H1 (cell line): ENCODE measurements around the gene ATG5. TPM values are rescaled to one million over a fixed set of nuclear protein-coding genes. Genes with fewer than 3 reads are reported as not detected.

Experiments
- CTCF ChIA-PET: fragments of 300-600 bp; sonication (Branson Sonifier 250); formaldehyde crosslinking; loops from one replicate; lab custom pipeline; 2021; ENCODE audit not compliant: partially characterized antibody; lab: Charles Lee
- POLR2A ChIA-PET: fragments of 300-600 bp; sonication (Branson Sonifier 250); formaldehyde crosslinking; loops from one replicate; lab custom pipeline; 2021; ENCODE audit warnings: inconsistent platforms; ENCODE audit not compliant: partially characterized antibody; lab: Charles Lee
- DNase-seq, 2 experiments: peaks; one replicate each; pipeline versions ENCODE4 v3.0.0 to v3.0.0-alpha.2; 2010 to 2022; ENCODE audit warnings: low spot score in 2 of 2, low read depth in 1 of 2, mixed read lengths in 1 of 2
- FAIRE-seq: peaks from 2 replicates; lab custom pipeline; 2011; peaks lifted over from hg19 to GRCh38; lab: Jason Lieb, UNC
- H2AFZ ChIP-seq: 2 replicates; pipeline ENCODE4 v1.8.1; 2012; ENCODE audit warnings: low read length, inconsistent platforms
- H2AK5ac ChIP-seq: 2 replicates; pipeline ENCODE4 v1.6.1; 2013; ENCODE audit warnings: low read depth, low read length
- H2BK120ac ChIP-seq: replicated peaks from 2 replicates; pipeline ENCODE3; 2013; ENCODE audit warnings: low read depth, low read length, inconsistent platforms
- H2BK12ac ChIP-seq: 2 replicates; pipeline ENCODE4 v1.6.1; 2013; ENCODE audit warnings: low read depth, low read length
- H2BK15ac ChIP-seq: 2 replicates; pipeline ENCODE4 v1.6.1; 2013; ENCODE audit warnings: low read length
- H2BK20ac ChIP-seq: 2 replicates; pipeline ENCODE4 v1.6.1; 2013; ENCODE audit warnings: low read length
- H2BK5ac ChIP-seq: 2 replicates; pipeline ENCODE4 v1.6.1; 2013; ENCODE audit warnings: low read depth, low read length
- H3K14ac ChIP-seq: 2 replicates; pipeline ENCODE4 v1.6.1; 2013; ENCODE audit warnings: inconsistent platforms; ENCODE audit not compliant: insufficient read length
- H3K18ac ChIP-seq: 2 replicates; pipeline ENCODE4 v1.6.1; 2013; ENCODE audit warnings: low read length; ENCODE audit errors: extremely low read depth
- H3K23ac ChIP-seq: 2 replicates; pipeline ENCODE4 v1.6.1; 2013; ENCODE audit warnings: inconsistent platforms; ENCODE audit not compliant: insufficient read length
- H3K23me2 ChIP-seq: 2 replicates; pipeline ENCODE4 v1.6.1; 2013; ENCODE audit warnings: low read depth, low read length
- H3K27ac ChIP-seq: 2 replicates; pipeline ENCODE4 v1.6.1; 2011; ENCODE audit warnings: low read depth, low read length, inconsistent platforms
- H3K27me3 ChIP-seq, 4 experiments: replicated peaks in 1 of 4; 1 replicate in 1 of 4; 2 replicates in 3 of 4; pipeline versions ENCODE4 v1.6.1 to v1.8.1; 2011 to 2013; ENCODE audit warnings: low read length in 3 of 4, mild to moderate bottlenecking in 3 of 4, inconsistent platforms in 2 of 4, mixed read lengths in 2 of 4, moderate library complexity in 1 of 4; ENCODE audit not compliant: control insufficient read depth in 3 of 4, insufficient read depth in 3 of 4; ENCODE audit errors: extremely low read depth in 1 of 4
- H3K36me3 ChIP-seq, 4 experiments: 2 replicates each; pipeline versions ENCODE4 v1.6.1 to v1.8.1; 2011 to 2013; ENCODE audit warnings: mild to moderate bottlenecking in 4 of 4, low read length in 3 of 4, moderate library complexity in 2 of 4, control low read depth in 1 of 4, inconsistent platforms in 1 of 4; ENCODE audit not compliant: insufficient read depth in 4 of 4, control insufficient read depth in 2 of 4
- H3K4ac ChIP-seq: replicated peaks from 2 replicates; pipeline ENCODE3; 2013; ENCODE audit warnings: low read length, low read depth, mixed read lengths, inconsistent platforms; ENCODE audit not compliant: insufficient read length
- H3K4me1 ChIP-seq, 4 experiments: replicated peaks in 1 of 4; 1 replicate in 1 of 4; 2 replicates in 3 of 4; pipeline versions ENCODE4 v1.6.1 to v1.8.1; 2011 to 2013; ENCODE audit warnings: low read length in 3 of 4, inconsistent platforms in 2 of 4, mixed read lengths in 1 of 4; ENCODE audit not compliant: insufficient read depth in 4 of 4, control insufficient read depth in 3 of 4
- H3K4me2 ChIP-seq, 2 experiments: 2 replicates each; pipeline versions ENCODE4 v1.6.1 to v1.8.1; 2011 to 2013; ENCODE audit warnings: low read depth in 2 of 2, low read length in 2 of 2, control low read depth in 1 of 2, inconsistent platforms in 1 of 2, mild to moderate bottlenecking in 1 of 2; ENCODE audit not compliant: insufficient read depth in 1 of 2
- H3K4me3 ChIP-seq, 4 experiments: fragments of 200-600, 300-600 bp in 1 of 4; sonication (generic), shearing (Covaris generic), sonication (Bioruptor Twin) in 1 of 4; 2 replicates each; pipeline versions ENCODE4 v1.5.1 to v1.8.1; 2011 to 2016; ENCODE audit warnings: low read length in 4 of 4, low read depth in 3 of 4, control low read depth in 2 of 4, inconsistent platforms in 2 of 4, mild to moderate bottlenecking in 2 of 4, mixed read lengths in 1 of 4, moderate library complexity in 1 of 4; ENCODE audit not compliant: insufficient read depth in 2 of 4; ENCODE audit errors: extremely low read depth in 1 of 4
- H3K56ac ChIP-seq: replicated peaks from 2 replicates; pipeline ENCODE3; 2013; ENCODE audit warnings: low read depth, mild to moderate bottlenecking, mixed read lengths, low read length, inconsistent platforms; ENCODE audit not compliant: insufficient read length
- H3K79me1 ChIP-seq: 2 replicates; pipeline ENCODE4 v1.6.1; 2013; ENCODE audit warnings: low read depth, low read length, control low read depth
- H3K79me2 ChIP-seq, 2 experiments: 2 replicates each; pipeline versions ENCODE4 v1.6.1 to v1.8.1; 2012 to 2013; ENCODE audit warnings: low read length in 2 of 2, mild to moderate bottlenecking in 2 of 2, inconsistent platforms in 1 of 2; ENCODE audit not compliant: insufficient read depth in 2 of 2, control insufficient read depth in 1 of 2
- H3K9ac ChIP-seq, 4 experiments: replicated peaks in 1 of 4; 1 replicate in 1 of 4; 2 replicates in 3 of 4; pipeline versions ENCODE4 v1.6.1 to v1.8.1; 2011 to 2013; ENCODE audit warnings: low read depth in 3 of 4, low read length in 3 of 4, control low read depth in 2 of 4, mild to moderate bottlenecking in 2 of 4, moderate library complexity in 2 of 4, inconsistent platforms in 1 of 4; ENCODE audit errors: extremely low read depth in 1 of 4
- H3K9me3 ChIP-seq, 2 experiments: 2 replicates each; pipeline versions ENCODE4 v1.6.1 to v1.8.1; 2012 to 2013; ENCODE audit warnings: mild to moderate bottlenecking in 2 of 2, moderate library complexity in 2 of 2, control low read depth in 1 of 2, inconsistent platforms in 1 of 2, low read depth in 1 of 2, low read length in 1 of 2, mixed read lengths in 1 of 2; ENCODE audit not compliant: insufficient read depth in 2 of 2
- H4K20me1 ChIP-seq, 2 experiments: replicated peaks in 1 of 2; 2 replicates each; pipeline versions ENCODE3 to v1.8.1; 2011 to 2013; ENCODE audit warnings: inconsistent platforms in 2 of 2, low read length in 2 of 2, mild to moderate bottlenecking in 1 of 2; ENCODE audit not compliant: insufficient read depth in 2 of 2, control insufficient read depth in 1 of 2
- H4K5ac ChIP-seq: 2 replicates; pipeline ENCODE4 v1.6.1; 2013; ENCODE audit warnings: low read length, low read depth, mixed read lengths, inconsistent platforms; ENCODE audit not compliant: insufficient read length
- H4K8ac ChIP-seq: 2 replicates; pipeline ENCODE4 v1.8.0; 2013; ENCODE audit warnings: mild to moderate bottlenecking, moderate library complexity, low read length, inconsistent platforms; ENCODE audit not compliant: insufficient read depth; ENCODE audit errors: extremely low read depth
- H4K91ac ChIP-seq: replicated peaks from 2 replicates; pipeline ENCODE3; 2013; ENCODE audit warnings: low read length, mixed read lengths, inconsistent platforms; ENCODE audit not compliant: insufficient read length
- ASH2L ChIP-seq: fragments of 200-600, 300-600 bp; sonication (generic); IDR thresholded peaks from one replicate; pipeline ENCODE4 v1.7.1; 2017; ENCODE audit warnings: low read length
- BACH1 ChIP-seq: IDR thresholded peaks from 2 replicates; pipeline ENCODE4 v1.6.1; 2012; ENCODE audit warnings: low read length, improper control_type of control experiment
- CEBPB ChIP-seq: IDR thresholded peaks from 2 replicates; pipeline ENCODE4 v1.6.1; 2012; ENCODE audit warnings: low read depth, low read length
- CHD2 ChIP-seq: IDR thresholded peaks from 2 replicates; pipeline ENCODE4 v1.6.1; 2012; ENCODE audit warnings: low read length, improper control_type of control experiment
- GABPA ChIP-seq: IDR thresholded peaks from 2 replicates; pipeline ENCODE4 v1.6.1; 2011; ENCODE audit warnings: mild to moderate bottlenecking, low read length, moderate library complexity, borderline replicate concordance; ENCODE audit not compliant: insufficient read depth
- KDM5A ChIP-seq: fragments of 200-600 bp; IDR thresholded peaks from 2 replicates; pipeline ENCODE4 v1.7.1; 2012; ENCODE audit warnings: mild to moderate bottlenecking, low read length, inconsistent platforms, mixed read lengths
- RNF2 ChIP-seq: fragments of 200-900, 300-1000 bp; sonication (generic); IDR thresholded peaks from 2 replicates; pipeline ENCODE4 v1.7.1; 2016; ENCODE audit warnings: borderline replicate concordance, low read depth, mild to moderate bottlenecking, antibody characterized with exemption, low read length; ENCODE audit not compliant: poor library complexity, severe bottlenecking; ENCODE audit errors: missing control alignments
- SIN3A ChIP-seq, 2 experiments: IDR thresholded peaks in 1 of 2; conservative IDR thresholded peaks in 1 of 2; 2 replicates each; pipeline ENCODE4 v1.6.1; 2011 to 2012; ENCODE audit warnings: low read length in 2 of 2, improper control_type of control experiment in 1 of 2, low read depth in 1 of 2, mild to moderate bottlenecking in 1 of 2
- YY1 ChIP-seq: IDR thresholded peaks from 2 replicates; pipeline ENCODE4 v1.6.1; 2011; ENCODE audit warnings: low read depth, mild to moderate bottlenecking, low read length
- WGBS, 2 experiments: shearing (Covaris generic) in 1 of 2; methylation state at CpG; one replicate each; pipeline versions ENCODE4 v1.1.6 to v1.1.7; 2013 to 2015; ENCODE audit warnings: low lambda C conversion rate in 2 of 2, mixed read lengths in 2 of 2, inconsistent platforms in 1 of 2, low coverage in 1 of 2, missing lambda C conversion rate in 1 of 2; ENCODE audit not compliant: insufficient replicate concordance in 2 of 2, insufficient coverage in 1 of 2, insufficient read length in 1 of 2; ENCODE audit errors: extremely low coverage in 1 of 2, missing lambda C conversion rate in 1 of 2; 5-methylcytosine and 5-hydroxymethylcytosine counted together
- polyA plus RNA-seq, 7 experiments: library from polyadenylated mRNA; depleted of rRNA in 3 of 7; stranded (reverse) in 5 of 7; unstranded in 2 of 7; fragments of >200 nt in 5 of 7; fragments of 200-250 nt in 2 of 7; gene quantifications; 1 replicate in 5 of 7; 2 replicates in 1 of 7; 4 replicates in 1 of 7; pipeline versions ENCODE4 v1.2.1 to v1.2.3, GENCODE V29; 2011 to 2013; ENCODE audit warnings: missing spikeins in 2 of 7, mixed read lengths in 2 of 7
- total RNA-seq: library from RNA; stranded (reverse); fragmentation: NEBNext Ultra II Directional; extraction: Animal tissue kit (Norgen Biotek cat#: 25700); gene quantifications from 2 replicates; pipeline ENCODE4 v1.2.1, GENCODE V29; 2021
- TF ChIP-seq, protein P1 (sequence below): IDR thresholded peaks from 2 replicates; pipeline ENCODE4 v1.6.1; 2011; ENCODE audit warnings: low read length, improper control_type of control experiment
- TF ChIP-seq, protein P2 (sequence below): IDR thresholded peaks from 2 replicates; pipeline ENCODE4 v1.6.1; 2012; ENCODE audit warnings: low read length, inconsistent platforms

ATG5 gene
- total and polyA plus RNA-seq, 2 of the 8 experiments (the other 6 are each of a cell fraction or from before 2014, with no cell fraction given): 18.2 to 39.0 TPM

GRCh38 chr6:106186714-106187113, 138.8 kb downstream of the ATG5 start:
- WGBS, 2 experiments: 84% methylated on average over 2 of the region's 2 CpGs; no CpG with 5 or more reads in 1 of the 2 experiments
- Histone ChIP-seq H3K23ac (no peak overlapping the region), H2AFZ (no peak overlapping the region), H3K18ac (no peak overlapping the region), H3K79me2 (no peaks in the 10 kb centered on the region), H2BK12ac (no peak overlapping the region), H2BK120ac (no peak overlapping the region), H3K14ac (no peak overlapping the region), H4K5ac (no peak overlapping the region), H3K56ac (no peak overlapping the region), H3K36me3 (peaks cover 0 to 8% (median 2%) of the 10 kb centered on the region in 4 experiments; a peak in 4 of 8 replicates), H3K4me3 (no peak overlapping the region), H3K9ac (no peak overlapping the region), H3K4me2 (no peak overlapping the region), H3K4me1 (0 out of 7 replicates have a peak, but pooled peaks cover 0 to 2% (median 0%) of the 10 kb centered on the region in 4 experiments), H2BK5ac (no peak overlapping the region), H2BK15ac (no peak overlapping the region), H2BK20ac (no peak overlapping the region), H3K27me3 (no peaks in the 10 kb centered on the region), H3K23me2 (no peaks in the 10 kb centered on the region), H3K9me3 (no peaks in the 10 kb centered on the region), H3K4ac (no peak overlapping the region), H4K20me1 (no peaks in the 10 kb centered on the region), H4K91ac (no peak overlapping the region), H4K8ac (no peak overlapping the region), H2AK5ac (no peak overlapping the region), H3K27ac (no peak overlapping the region), H3K79me1 (no peaks in the 10 kb centered on the region)
- CTCF ChIA-PET: no interaction called here
- no peak for DNase-seq
- POLR2A ChIA-PET: no interaction called here
- no peak for FAIRE-seq
- TF ChIP-seq KDM5A: no peak
- no peak for TF ChIP-seq ASH2L
- no peak for TF ChIP-seq RNF2
- TF ChIP-seq, protein P1, sequence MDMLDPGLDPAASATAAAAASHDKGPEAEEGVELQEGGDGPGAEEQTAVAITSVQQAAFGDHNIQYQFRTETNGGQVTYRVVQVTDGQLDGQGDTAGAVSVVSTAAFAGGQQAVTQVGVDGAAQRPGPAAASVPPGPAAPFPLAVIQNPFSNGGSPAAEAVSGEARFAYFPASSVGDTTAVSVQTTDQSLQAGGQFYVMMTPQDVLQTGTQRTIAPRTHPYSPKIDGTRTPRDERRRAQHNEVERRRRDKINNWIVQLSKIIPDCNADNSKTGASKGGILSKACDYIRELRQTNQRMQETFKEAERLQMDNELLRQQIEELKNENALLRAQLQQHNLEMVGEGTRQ: no peak
- no peak for TF ChIP-seq BACH1
- TF ChIP-seq YY1: no peak
- TF ChIP-seq CHD2: no peak
- TF ChIP-seq, protein P2, sequence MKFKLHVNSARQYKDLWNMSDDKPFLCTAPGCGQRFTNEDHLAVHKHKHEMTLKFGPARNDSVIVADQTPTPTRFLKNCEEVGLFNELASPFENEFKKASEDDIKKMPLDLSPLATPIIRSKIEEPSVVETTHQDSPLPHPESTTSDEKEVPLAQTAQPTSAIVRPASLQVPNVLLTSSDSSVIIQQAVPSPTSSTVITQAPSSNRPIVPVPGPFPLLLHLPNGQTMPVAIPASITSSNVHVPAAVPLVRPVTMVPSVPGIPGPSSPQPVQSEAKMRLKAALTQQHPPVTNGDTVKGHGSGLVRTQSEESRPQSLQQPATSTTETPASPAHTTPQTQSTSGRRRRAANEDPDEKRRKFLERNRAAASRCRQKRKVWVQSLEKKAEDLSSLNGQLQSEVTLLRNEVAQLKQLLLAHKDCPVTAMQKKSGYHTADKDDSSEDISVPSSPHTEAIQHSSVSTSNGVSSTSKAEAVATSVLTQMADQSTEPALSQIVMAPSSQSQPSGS: no peak
- TF ChIP-seq GABPA: no peak
- no peak for TF ChIP-seq CEBPB
- no peak for TF ChIP-seq SIN3A (conservative IDR thresholded peaks at IDR 0.05 in 1 of 2, IDR thresholded peaks at IDR 0.05 in 1 of 2; ENCODE audit: low read depth in 1 of 2, low read length in 2 of 2)
